Loucy (cell line): ENCODE data around the gene DDX6.

Experiments
- CTCF ChIP-seq: fragments of 200-600 bp; sonication (generic); conservative IDR thresholded peaks from 2 replicates; pipeline ENCODE4 v1.5.1; 2014; ENCODE audit warnings: mild to moderate bottlenecking, antibody characterized with exemption, low read length
- EZH2phosphoT487 ChIP-seq: fragments of 200-600 bp; IDR thresholded peaks from 2 replicates; pipeline ENCODE4 v1.6.1; 2018; ENCODE audit warnings: antibody characterized with exemption, mild to moderate bottlenecking, moderate library complexity, borderline replicate concordance

GRCh38 chr11:118806400-118806799 lies 15.4 kb upstream of the DDX6 start:
- TF ChIP-seq CTCF, result no peak
- TF ChIP-seq EZH2phosphoT487, result no peak
